ENCODE measurements around the gene PRAC2. TPM values are rescaled to one million over a fixed set of nuclear protein-coding genes. Genes with fewer than 3 reads are reported as not detected.

Gene PRAC2
- total RNA-seq, 1 donor from 2014 or later, result not detected

DNA sequence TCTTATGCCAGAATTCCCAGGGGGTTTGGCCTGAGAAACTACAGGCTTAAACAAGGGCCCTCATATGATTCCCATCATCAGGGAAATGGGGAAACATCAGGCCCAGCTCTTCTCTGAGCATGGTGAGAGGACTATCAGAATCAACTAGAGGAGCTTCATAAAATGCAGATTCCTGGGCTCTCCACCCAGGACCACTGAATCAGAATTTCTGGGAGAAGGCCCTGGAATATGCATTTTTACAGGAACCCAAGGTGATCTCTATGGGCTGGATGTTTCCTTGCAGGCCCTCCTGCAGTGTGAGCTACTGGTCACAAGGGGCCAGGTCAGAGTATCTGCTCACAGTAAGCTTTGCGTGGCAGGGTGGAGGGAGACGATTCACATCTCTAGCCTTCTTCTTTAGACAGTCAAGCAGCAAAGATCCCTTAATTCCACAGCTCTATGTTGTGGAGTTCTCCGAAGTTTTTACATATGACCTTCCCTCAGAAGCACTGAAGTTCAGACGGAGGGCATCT, 44.3 kb downstream of the PRAC2 start:
- Histone ChIP-seq H3K27me3 (ENCODE audit: insufficient read depth, low read length) (peaks cover 33% of the 10 kb centered on the region), H2AFZ (ENCODE audit: low read depth, low read length) (no peak overlapping the region), H3K79me2 (ENCODE audit: insufficient read depth, low read length) (no peaks in the 10 kb centered on the region), H3K9me3 (ENCODE audit: insufficient read depth, low read depth, low read length) (no peaks in the 10 kb centered on the region), H4K20me1 (ENCODE audit: insufficient read depth, low read length) (no peaks in the 10 kb centered on the region), H3K36me3 (ENCODE audit: insufficient read depth, low read length) (no peaks in the 10 kb centered on the region), H3K4me3 (ENCODE audit: insufficient read depth, low read depth, low read length) (no peak overlapping the region), H3K27ac (ENCODE audit: low read depth, low read length) (no peak overlapping the region), H3K9ac (ENCODE audit: low read length) (no peak overlapping the region), H3K4me2 (ENCODE audit: low read length) (no peak overlapping the region), H3K4me1 (ENCODE audit: insufficient read depth, low read length) (no peaks in the 10 kb centered on the region)
- no peak for FAIRE-seq
- Mint-ChIP-seq H3K4me3 (ENCODE audit: unreplicated experiment) (no peak overlapping the region), H3K27ac (ENCODE audit: unreplicated experiment) (no peak overlapping the region), H3K4me1 (ENCODE audit: low read depth, unreplicated experiment) (no peaks in the 10 kb centered on the region), H3K36me3 (ENCODE audit: low read depth, unreplicated experiment) (no peaks in the 10 kb centered on the region), H3K27me3 (ENCODE audit: low read depth, unreplicated experiment) (peaks cover 70% of the 10 kb centered on the region), H3K9me3 (ENCODE audit: unreplicated experiment) (peaks cover 6% of the 10 kb centered on the region)
- no peak for DNase-seq (ENCODE audit: low read depth)
- TF ChIP-seq, protein P1, sequence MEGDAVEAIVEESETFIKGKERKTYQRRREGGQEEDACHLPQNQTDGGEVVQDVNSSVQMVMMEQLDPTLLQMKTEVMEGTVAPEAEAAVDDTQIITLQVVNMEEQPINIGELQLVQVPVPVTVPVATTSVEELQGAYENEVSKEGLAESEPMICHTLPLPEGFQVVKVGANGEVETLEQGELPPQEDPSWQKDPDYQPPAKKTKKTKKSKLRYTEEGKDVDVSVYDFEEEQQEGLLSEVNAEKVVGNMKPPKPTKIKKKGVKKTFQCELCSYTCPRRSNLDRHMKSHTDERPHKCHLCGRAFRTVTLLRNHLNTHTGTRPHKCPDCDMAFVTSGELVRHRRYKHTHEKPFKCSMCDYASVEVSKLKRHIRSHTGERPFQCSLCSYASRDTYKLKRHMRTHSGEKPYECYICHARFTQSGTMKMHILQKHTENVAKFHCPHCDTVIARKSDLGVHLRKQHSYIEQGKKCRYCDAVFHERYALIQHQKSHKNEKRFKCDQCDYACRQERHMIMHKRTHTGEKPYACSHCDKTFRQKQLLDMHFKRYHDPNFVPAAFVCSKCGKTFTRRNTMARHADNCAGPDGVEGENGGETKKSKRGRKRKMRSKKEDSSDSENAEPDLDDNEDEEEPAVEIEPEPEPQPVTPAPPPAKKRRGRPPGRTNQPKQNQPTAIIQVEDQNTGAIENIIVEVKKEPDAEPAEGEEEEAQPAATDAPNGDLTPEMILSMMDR (IDR thresholded peaks at IDR 0.05; ENCODE audit: insufficient read depth, low read depth, low read length), result no peak
- no peak for TF ChIP-seq EZH2 (IDR thresholded peaks at IDR 0.05; ENCODE audit: insufficient read depth, low read length)

DNA sequence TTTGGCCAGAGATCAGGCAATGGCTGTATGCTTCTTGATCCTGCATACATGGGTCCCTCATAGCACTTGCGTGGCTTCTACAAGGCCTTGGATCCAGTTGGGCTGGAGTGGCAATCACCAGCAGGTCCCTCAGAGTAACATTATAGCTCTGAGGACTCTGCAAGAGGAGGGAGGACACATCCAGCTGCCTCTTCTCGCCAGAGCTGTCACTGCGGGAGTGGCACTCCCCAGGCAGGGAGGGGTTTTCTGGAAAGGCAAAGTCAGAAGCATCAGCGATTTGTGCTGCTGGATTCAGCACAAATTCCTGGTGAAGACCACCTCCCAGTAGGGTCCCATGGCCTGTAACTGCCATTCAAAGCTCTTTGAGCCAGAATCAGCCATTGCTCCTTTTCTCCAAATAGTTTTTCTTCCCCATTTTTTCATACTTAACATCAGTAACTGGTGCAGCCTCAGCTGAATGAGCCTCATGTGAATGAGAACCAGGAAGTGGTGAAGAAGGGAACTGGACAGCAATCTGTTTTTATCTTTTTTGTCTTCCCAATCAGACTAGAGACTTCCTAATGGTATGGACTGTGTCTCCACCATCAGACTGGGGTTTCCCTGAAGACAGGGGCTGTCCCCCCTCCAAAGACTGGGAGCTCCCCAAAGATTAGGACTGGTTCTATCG, 46.2 kb downstream of the PRAC2 start:
- H3K36me3 Mint-ChIP-seq (ENCODE audit: low read depth, unreplicated experiment), result no peaks in the 10 kb centered on the region
- H3K27ac Mint-ChIP-seq (ENCODE audit: unreplicated experiment), result no peak overlapping the region
- Histone ChIP-seq H2AFZ (ENCODE audit: low read depth, low read length) (no peak overlapping the region), H3K9ac (ENCODE audit: low read length) (no peak overlapping the region), H3K9me3 (ENCODE audit: insufficient read depth, low read depth, low read length) (no peaks in the 10 kb centered on the region), H3K27me3 (ENCODE audit: insufficient read depth, low read length) (peaks cover 23% of the 10 kb centered on the region), H4K20me1 (ENCODE audit: insufficient read depth, low read length) (no peaks in the 10 kb centered on the region), H3K4me2 (ENCODE audit: low read length) (no peak overlapping the region), H3K4me1 (ENCODE audit: insufficient read depth, low read length) (no peaks in the 10 kb centered on the region), H3K27ac (ENCODE audit: low read depth, low read length) (no peak overlapping the region), H3K36me3 (ENCODE audit: insufficient read depth, low read length) (no peaks in the 10 kb centered on the region), H3K4me3 (ENCODE audit: insufficient read depth, low read depth, low read length) (no peak overlapping the region), H3K79me2 (ENCODE audit: insufficient read depth, low read length) (no peaks in the 10 kb centered on the region)
- no peaks in the 10 kb centered on the region for H3K4me1 Mint-ChIP-seq (ENCODE audit: low read depth, unreplicated experiment)
- DNase-seq (ENCODE audit: low read depth) (no peak), FAIRE-seq (no peak)
- TF ChIP-seq, protein P1 (IDR thresholded peaks at IDR 0.05; ENCODE audit: insufficient read depth, low read depth, low read length), result no peak
- TF ChIP-seq EZH2 (IDR thresholded peaks at IDR 0.05; ENCODE audit: insufficient read depth, low read length), result no peak
- H3K4me3 Mint-ChIP-seq (ENCODE audit: unreplicated experiment), result no peak overlapping the region
- H3K9me3 Mint-ChIP-seq (ENCODE audit: unreplicated experiment), result peaks cover 3% of the 10 kb centered on the region
- H3K27me3 Mint-ChIP-seq (ENCODE audit: low read depth, unreplicated experiment), result peaks cover 54% of the 10 kb centered on the region

DNA sequence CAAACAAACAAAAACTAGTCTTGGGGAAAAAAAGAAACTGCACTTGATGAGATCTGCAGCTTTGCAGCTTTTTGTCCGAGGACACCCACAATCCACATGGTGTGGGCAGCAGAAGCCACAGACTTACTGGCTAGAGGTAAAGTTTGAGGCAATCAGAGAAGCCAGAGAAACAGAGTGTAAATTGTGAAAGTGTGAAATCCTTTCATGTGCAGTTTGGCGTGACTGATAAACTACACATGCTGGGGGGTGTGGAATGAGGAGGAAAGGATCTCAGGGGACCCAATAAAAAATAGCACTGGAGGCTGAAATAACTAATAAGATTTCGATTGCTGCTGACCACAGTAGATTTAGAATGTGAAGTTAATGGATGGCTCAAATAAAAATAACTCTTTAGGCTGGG, 48.0 kb downstream of the PRAC2 start:
- no peak overlapping the region for H3K27ac Mint-ChIP-seq (ENCODE audit: unreplicated experiment)
- Histone ChIP-seq H3K4me2 (ENCODE audit: low read length) (no peak overlapping the region), H4K20me1 (ENCODE audit: insufficient read depth, low read length) (no peaks in the 10 kb centered on the region), H3K4me3 (ENCODE audit: insufficient read depth, low read depth, low read length) (no peak overlapping the region), H3K36me3 (ENCODE audit: insufficient read depth, low read length) (no peaks in the 10 kb centered on the region), H3K9ac (ENCODE audit: low read length) (no peak overlapping the region), H3K27ac (ENCODE audit: low read depth, low read length) (no peak overlapping the region), H2AFZ (ENCODE audit: low read depth, low read length) (no peak overlapping the region), H3K27me3 (ENCODE audit: insufficient read depth, low read length) (peaks cover 14% of the 10 kb centered on the region), H3K79me2 (ENCODE audit: insufficient read depth, low read length) (no peaks in the 10 kb centered on the region), H3K9me3 (ENCODE audit: insufficient read depth, low read depth, low read length) (no peaks in the 10 kb centered on the region), H3K4me1 (ENCODE audit: insufficient read depth, low read length) (no peaks in the 10 kb centered on the region)
- H3K9me3 Mint-ChIP-seq (ENCODE audit: unreplicated experiment), result peaks cover 5% of the 10 kb centered on the region
- no peaks in the 10 kb centered on the region for H3K4me1 Mint-ChIP-seq (ENCODE audit: low read depth, unreplicated experiment)
- H3K36me3 Mint-ChIP-seq (ENCODE audit: low read depth, unreplicated experiment), result no peaks in the 10 kb centered on the region
- H3K4me3 Mint-ChIP-seq (ENCODE audit: unreplicated experiment), result no peak overlapping the region
- TF ChIP-seq, protein P1 (IDR thresholded peaks at IDR 0.05; ENCODE audit: insufficient read depth, low read depth, low read length), result no peak
- no peak for TF ChIP-seq EZH2 (IDR thresholded peaks at IDR 0.05; ENCODE audit: insufficient read depth, low read length)
- H3K27me3 Mint-ChIP-seq (ENCODE audit: low read depth, unreplicated experiment), result peaks cover 39% of the 10 kb centered on the region
- DNase-seq (ENCODE audit: low read depth) (no peak), FAIRE-seq (no peak)

Data from astrocyte (in vitro differentiated cells and primary cell).